Skeletal muscle tissue (tissue), 4 donors: ENCODE results near the gene ADCY10. TPM values are rescaled to one million over a fixed set of nuclear protein-coding genes. Genes with fewer than 3 reads are reported as not detected.
"Not testable (repeated sequence)": the region's sequence is repeated elsewhere in the genome, so short reads cannot be mapped to it uniquely, and the experiment has no call there.

ENCODE experiments used
- H3K27ac ChIP-seq: one replicate; pipeline ENCODE4 v1.7.0; 2013; ENCODE audit warnings: mild to moderate bottlenecking, low read depth, low read length, inconsistent platforms
- H3K27me3 ChIP-seq, 3 donors: one replicate each; pipeline ENCODE4 v1.7.0; 2013; ENCODE audit warnings: low read length in 3 of 3; ENCODE audit not compliant: control insufficient read depth in 3 of 3, insufficient read depth in 3 of 3
- H3K36me3 ChIP-seq, 3 donors: one replicate each; pipeline ENCODE4 v1.7.0; 2013; ENCODE audit warnings: low read length in 3 of 3; ENCODE audit not compliant: control insufficient read depth in 3 of 3, insufficient read depth in 3 of 3
- H3K4me1 ChIP-seq, 3 donors: one replicate each; pipeline ENCODE4 v1.7.0; 2013; ENCODE audit warnings: low read length in 3 of 3, mild to moderate bottlenecking in 3 of 3; ENCODE audit not compliant: control insufficient read depth in 3 of 3, insufficient read depth in 3 of 3
- H3K4me3 ChIP-seq, 3 donors: one replicate each; pipeline ENCODE4 v1.7.0; 2013; ENCODE audit warnings: low read length in 3 of 3
- H3K9ac ChIP-seq, 3 donors: one replicate each; pipeline ENCODE4 v1.7.0; 2013; ENCODE audit warnings: low read length in 3 of 3, mild to moderate bottlenecking in 3 of 3, moderate library complexity in 2 of 3, low read depth in 1 of 3
- H3K9me3 ChIP-seq, 3 donors: one replicate each; pipeline ENCODE4 v1.7.0; 2013; ENCODE audit warnings: low read length in 3 of 3; ENCODE audit not compliant: control insufficient read depth in 3 of 3
- total RNA-seq: library from RNA; depleted of rRNA; stranded (reverse); fragments of >200 nt; gene quantifications from one replicate; pipeline ENCODE4 v1.2.3, GENCODE V29; 2014
- donor health status: Osteomylitis.

Gene ADCY10
- total RNA-seq, 1 donor from 2014 or later = under 0.01 TPM

DNA sequence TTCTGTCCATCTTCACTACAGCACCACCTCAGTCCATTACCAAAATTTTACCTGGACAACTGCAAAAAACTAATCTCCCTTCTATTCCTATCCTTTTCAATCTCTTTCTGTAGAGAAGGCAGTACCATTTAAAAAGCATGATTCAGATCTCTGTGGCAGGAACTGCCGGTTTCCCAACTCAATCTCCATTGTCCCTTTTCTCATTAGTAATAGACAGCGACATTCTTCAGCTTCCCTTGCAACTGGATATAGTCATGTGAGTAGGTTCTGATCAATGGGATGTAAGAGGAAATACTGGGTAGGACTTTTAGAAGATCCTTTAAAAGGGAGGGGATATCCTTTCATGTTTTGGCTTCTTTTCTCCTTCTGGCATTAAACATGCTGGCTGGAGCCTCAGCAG is 74.9 kb downstream of the ADCY10 start:
- no peak overlapping the region for H3K27ac ChIP-seq
- no peaks in the 10 kb centered on the region for H3K4me1 ChIP-seq
- no peak overlapping the region for H3K9ac ChIP-seq
- H3K36me3 ChIP-seq = no peaks in the 10 kb centered on the region
- no peaks in the 10 kb centered on the region for H3K9me3 ChIP-seq
- no peak overlapping the region for H3K4me3 ChIP-seq
- no peaks in the 10 kb centered on the region for H3K27me3 ChIP-seq

DNA sequence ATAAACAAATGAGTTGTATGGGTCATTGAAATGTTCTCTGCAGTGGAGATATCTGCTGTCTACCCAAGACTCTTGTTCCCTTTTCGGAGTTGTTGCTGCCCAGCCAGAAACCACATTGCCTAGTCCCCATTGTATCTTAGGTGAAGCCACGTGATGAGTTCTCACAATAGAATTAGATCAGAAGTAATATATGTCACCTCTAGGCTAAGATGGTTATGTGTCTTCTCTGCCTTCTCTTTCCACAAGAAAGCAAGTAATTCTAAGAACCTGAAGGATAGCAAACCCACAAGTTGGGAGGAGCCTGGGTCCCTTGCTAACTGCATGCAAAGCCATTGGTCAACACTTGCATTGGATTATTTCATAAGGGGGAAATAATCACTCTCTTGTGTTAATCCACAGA is 76.6 kb downstream of the ADCY10 start:
- H3K4me3 ChIP-seq = no peak overlapping the region
- no peak overlapping the region for H3K9ac ChIP-seq
- H3K36me3 ChIP-seq = no peaks in the 10 kb centered on the region
- H3K9me3 ChIP-seq = no peaks in the 10 kb centered on the region
- H3K4me1 ChIP-seq = no peaks in the 10 kb centered on the region
- no peak overlapping the region for H3K27ac ChIP-seq
- no peaks in the 10 kb centered on the region for H3K27me3 ChIP-seq

DNA sequence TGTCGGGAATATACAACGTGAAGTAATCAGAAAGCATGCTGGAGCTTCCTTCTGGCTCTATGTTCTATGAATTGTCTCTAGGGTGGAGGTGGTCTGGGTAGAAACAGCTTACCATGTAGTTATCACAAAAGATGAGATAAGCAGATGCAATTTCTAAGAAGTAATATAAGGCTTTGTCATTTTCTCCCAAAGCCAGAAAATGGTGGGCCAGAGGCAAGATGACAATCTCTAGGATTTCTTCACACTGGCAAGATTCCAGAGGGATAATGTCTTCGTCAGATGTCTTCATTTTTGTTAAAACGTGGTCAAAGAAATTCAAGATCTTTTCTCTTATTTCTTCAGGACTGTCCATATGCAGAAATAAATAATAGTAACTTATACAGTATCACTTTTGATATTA is 77.7 kb downstream of the ADCY10 start:
- Histone ChIP-seq H3K27ac (no peak overlapping the region), H3K36me3 (no peaks in the 10 kb centered on the region), H3K27me3 (no peaks in the 10 kb centered on the region), H3K4me1 (no peaks in the 10 kb centered on the region), H3K4me3 (no peak overlapping the region), H3K9ac (no peak overlapping the region), H3K9me3 (no peaks in the 10 kb centered on the region)

DNA sequence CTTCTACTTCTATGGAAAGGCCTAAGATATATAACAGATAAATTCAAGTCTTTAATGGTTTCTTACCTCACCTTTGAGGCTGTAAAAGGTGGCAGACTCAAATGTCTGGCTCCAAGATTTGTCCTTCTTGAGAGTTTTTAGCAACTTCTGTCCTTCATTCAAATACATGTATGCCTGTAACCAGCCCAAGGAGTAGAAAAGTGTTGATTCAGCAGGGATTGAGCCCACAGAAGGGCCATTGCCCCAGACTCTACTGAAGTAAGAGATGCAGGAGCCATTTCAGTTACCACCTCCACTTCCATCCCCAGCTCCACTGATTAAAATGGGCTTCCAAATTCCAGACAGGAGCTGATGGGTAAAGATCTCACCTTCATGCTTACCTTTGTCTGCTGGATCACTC is 80.0 kb downstream of the ADCY10 start:
- no peaks in the 10 kb centered on the region for H3K36me3 ChIP-seq
- no peaks in the 10 kb centered on the region for H3K4me1 ChIP-seq
- no peak overlapping the region for H3K4me3 ChIP-seq
- no peak overlapping the region for H3K27ac ChIP-seq
- H3K27me3 ChIP-seq = no peaks in the 10 kb centered on the region
- no peak overlapping the region for H3K9ac ChIP-seq
- no peaks in the 10 kb centered on the region for H3K9me3 ChIP-seq

DNA sequence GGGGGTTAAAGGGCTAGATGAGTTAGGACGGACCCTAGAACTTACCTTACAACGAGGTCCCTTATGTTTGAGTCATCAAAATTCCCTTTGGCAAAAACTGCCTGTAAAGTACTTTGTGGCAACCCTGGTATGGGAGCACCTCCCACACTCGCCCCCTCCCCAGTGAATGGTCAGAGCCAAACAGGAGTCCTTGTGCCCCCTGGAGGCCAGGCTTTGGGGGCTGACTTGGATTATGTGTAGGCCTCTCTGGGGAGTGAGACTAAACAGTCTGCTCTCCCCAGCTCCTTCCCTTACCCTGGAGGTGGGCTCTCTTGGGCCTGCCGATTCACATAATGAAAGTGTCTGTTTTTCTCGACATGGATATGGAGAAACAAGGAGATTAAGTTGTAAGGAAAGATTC is 81.2 kb downstream of the ADCY10 start:
- Histone ChIP-seq H3K9me3 (no peaks in the 10 kb centered on the region), H3K27ac (no peak overlapping the region), H3K4me1 (no peaks in the 10 kb centered on the region), H3K36me3 (no peaks in the 10 kb centered on the region), H3K9ac (no peak overlapping the region), H3K27me3 (no peaks in the 10 kb centered on the region), H3K4me3 (no peak overlapping the region)

DNA sequence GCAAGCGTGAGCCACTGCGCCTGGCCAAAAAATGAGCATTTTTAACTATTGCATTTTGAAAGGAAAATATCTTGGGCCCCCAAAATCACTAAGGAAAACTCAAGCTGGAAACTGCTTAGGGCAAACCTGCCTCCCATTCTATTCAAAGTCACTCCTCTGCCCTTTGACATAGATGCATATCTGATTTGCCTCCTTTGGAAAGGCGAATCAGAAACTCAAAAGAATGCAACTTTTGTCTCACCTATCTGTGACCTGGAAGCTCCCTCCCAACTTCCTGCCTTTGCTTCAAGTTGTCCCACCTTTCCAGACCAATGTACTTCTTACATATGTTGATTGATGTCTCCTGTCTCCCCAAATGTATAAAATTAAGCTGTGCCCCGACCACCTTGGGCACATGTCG is 83.3 kb downstream of the ADCY10 start:
- not testable (repeated sequence) for H3K36me3 ChIP-seq, H3K4me3 ChIP-seq, H3K27me3 ChIP-seq, H3K4me1 ChIP-seq, H3K9me3 ChIP-seq, H3K9ac ChIP-seq, H3K27ac ChIP-seq

DNA sequence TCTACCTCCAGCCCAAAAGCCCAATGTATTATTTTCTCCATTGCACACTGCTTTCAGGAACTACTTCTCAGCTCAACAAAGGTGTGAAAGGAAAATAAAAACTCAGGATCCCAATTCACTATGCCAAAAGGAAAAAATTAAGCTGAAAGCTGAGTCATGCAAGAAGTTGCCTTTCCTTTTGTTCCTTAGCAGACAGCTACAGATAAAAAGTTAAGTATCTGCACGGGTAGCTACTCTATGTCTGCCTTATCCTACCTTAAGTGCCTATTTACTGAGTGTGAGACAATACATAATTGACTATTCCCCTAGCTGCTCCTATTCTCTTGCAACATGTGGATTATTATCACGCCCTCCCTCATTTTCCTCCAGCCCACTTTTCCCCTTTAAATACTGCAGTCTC is 84.1 kb downstream of the ADCY10 start:
- H3K27me3 ChIP-seq = no peaks in the 10 kb centered on the region
- H3K4me3 ChIP-seq = no peak overlapping the region
- no peaks in the 10 kb centered on the region for H3K4me1 ChIP-seq
- no peaks in the 10 kb centered on the region for H3K9me3 ChIP-seq
- no peaks in the 10 kb centered on the region for H3K36me3 ChIP-seq
- H3K27ac ChIP-seq = no peak overlapping the region
- no peak overlapping the region for H3K9ac ChIP-seq

DNA sequence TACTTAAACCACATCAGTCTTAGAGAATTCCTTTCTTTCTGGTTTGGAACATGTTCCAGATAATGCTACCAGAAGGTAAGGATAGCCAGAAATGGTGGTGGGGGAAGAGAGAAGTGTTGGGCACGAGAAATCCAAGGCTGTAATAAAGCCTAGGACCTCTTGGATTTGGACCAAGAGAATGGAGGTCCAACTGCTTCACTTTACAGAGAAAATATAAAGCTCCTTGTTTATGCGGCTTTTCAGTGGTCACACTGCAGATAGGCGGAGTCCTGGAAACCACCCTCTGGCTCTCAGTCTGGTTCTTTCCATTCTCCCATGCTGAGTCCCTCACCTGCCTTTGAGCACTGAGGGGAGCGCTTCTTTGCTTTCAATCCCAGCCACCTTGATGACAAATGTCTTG is 87.8 kb downstream of the ADCY10 start:
- H3K27ac ChIP-seq = no peak overlapping the region
- no peaks in the 10 kb centered on the region for H3K4me1 ChIP-seq
- no peaks in the 10 kb centered on the region for H3K27me3 ChIP-seq
- no peaks in the 10 kb centered on the region for H3K36me3 ChIP-seq
- no peaks in the 10 kb centered on the region for H3K9me3 ChIP-seq
- no peak overlapping the region for H3K9ac ChIP-seq
- no peak overlapping the region for H3K4me3 ChIP-seq

DNA sequence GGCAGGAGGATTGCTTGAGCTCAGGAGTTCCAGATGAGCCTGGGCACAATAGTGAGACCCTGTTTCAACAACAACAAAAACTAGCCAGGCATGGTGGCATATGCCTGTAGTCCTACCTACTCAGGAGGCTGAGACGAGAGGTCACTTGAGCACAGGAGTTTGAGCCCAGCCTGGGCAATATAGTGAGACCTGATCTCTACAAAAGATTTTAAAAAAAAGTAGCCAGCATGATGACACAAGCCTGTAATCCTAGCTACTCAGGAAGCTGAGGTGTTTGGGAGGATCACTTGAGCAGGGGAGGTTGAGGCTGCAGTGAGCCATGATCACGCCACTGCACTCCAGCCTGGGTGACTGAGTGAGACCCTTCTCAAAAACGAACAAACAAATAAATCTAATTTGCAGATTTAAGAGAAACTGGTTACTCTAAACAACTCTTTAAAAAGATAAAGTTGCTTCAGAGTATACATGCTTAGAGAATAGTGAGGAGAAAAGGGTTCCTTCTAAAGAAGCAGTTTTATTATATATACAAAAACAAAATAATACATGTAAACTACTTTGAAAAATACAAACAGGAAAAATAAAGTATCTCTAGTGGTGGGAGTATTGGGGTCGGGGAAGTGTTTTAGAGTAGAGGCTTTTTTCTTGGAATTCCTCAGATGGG is 88.4 kb downstream of the ADCY10 start:
- H3K27ac ChIP-seq = no peak overlapping the region
- peaks cover 0 to 2% (median 0%) of the 10 kb centered on the region in 3 donors for H3K4me1 ChIP-seq
- no peaks in the 10 kb centered on the region for H3K9me3 ChIP-seq
- H3K9ac ChIP-seq = no peak overlapping the region
- no peaks in the 10 kb centered on the region for H3K27me3 ChIP-seq
- no peaks in the 10 kb centered on the region for H3K36me3 ChIP-seq
- H3K4me3 ChIP-seq = no peak overlapping the region

DNA sequence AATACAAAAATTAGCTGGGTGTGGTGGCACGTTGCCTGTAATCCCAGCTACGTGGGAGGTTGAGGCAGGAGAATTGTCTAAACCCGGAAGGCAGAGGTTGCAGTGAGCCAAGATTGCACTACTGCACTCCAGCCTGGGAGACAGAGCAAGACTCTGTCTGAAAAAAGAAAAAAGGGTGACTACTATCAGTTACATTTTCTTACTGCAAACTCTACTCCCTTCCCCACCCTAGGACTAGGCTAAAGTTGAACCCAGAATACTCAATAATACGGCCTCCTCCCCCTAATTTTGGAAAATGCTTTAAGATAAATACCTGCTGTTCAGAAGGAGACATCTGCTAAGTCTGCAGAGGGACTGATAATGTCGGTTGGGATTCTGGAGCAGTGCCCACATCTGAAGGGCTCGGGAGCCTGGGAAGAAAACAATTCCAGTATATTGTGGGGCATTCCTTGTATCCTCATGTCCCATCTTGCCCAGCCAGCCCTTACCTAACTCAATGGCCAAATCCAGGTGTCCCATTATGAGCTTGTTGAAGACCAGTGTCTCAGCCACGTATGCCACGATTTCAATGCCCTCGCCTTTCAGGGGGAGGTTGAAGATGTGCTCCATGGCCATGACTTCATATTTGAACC is 89.7 kb downstream of the ADCY10 start:
- Histone ChIP-seq H3K27ac (no peak overlapping the region), H3K36me3 (no peaks in the 10 kb centered on the region), H3K27me3 (no peaks in the 10 kb centered on the region), H3K4me1 (peaks cover 0 to 4% (median 0%) of the 10 kb centered on the region in 3 donors), H3K9me3 (no peaks in the 10 kb centered on the region), H3K9ac (no peak overlapping the region), H3K4me3 (no peak overlapping the region)
